Putamen (tissue), 1 donor: Measurements from ENCODE around the gene VKORC1L1.
A peak's percentile ranks its signal among the peaks of the same experiment; 100 is the strongest.
"Not testable (repeated sequence)": the region's sequence is repeated elsewhere in the genome, so short reads cannot be mapped to it uniquely, and the experiment has no call there.

Experiments
- DNase-seq: peaks from one replicate; pipeline ENCODE4 v3.0.0-alpha.2; 2016; ENCODE audit warnings: low spot score

The VKORC1L1 gene

DNA sequence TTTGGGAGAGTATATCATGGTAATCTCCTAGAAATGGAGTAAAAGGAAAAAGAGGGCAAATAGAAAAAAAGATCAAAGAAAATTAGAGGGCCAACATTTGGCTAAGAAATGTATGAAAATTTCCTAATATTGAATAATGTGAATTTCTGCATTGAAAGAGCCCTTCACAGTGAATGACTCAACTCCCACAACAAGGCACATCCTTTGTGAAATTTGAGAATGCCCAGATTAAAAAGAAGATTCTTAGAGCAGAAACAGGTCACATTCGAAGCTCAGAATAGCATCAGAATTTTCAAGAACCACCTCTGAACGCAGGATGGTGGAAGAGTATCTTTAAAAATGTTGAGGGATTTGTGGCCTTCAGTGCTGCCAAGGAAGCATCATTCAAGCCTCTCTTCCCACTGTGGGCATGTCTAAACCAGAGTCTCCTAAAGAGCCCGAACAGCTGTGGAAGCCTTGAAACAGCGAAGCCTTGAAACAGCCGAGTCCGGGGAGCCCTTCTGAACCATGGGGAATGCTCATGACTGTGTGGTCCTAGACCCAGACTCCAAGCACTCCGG, 65.5 kb downstream of the VKORC1L1 start:
- DNase-seq, result no peak

DNA sequence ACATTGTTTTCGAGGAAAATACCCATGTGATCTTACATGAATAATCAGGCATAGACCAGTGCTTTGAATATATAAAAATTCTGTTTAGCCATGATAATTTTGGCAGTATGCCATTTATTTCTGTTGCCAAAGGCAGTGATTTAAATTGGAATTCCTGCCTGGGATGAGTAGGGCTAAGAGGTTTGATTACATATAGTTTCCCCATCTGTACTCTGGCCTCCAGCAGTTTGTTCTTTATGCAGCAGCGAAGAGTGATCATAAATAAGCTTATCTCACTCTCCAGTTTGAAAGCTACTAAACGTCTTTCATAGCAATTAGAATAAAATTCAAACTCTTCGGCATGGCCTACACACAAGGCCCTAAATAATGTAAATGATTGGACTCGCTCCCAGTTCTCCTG, 72.9 kb downstream of the VKORC1L1 start:
- DNase-seq, result not testable (repeated sequence)

DNA sequence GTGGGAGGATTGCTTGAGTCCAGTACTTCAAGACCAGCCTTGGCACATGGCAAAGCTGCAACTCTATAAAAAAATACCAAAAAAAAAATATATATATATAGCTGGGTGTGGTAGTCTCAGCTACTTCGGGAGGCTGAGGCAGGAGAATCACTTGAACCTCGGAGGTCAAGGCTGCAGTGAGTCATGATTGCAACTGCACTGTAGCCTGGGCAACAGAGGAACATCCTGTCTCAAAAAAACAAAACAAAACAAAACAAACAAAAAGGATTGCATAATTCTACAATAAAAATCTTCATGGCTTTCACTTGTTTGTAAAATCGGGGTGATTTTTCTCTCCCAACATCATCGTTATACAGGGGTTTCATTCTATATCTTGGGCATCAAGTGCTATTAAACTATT, 74.0 kb downstream of the VKORC1L1 start:
- no peak for DNase-seq

DNA sequence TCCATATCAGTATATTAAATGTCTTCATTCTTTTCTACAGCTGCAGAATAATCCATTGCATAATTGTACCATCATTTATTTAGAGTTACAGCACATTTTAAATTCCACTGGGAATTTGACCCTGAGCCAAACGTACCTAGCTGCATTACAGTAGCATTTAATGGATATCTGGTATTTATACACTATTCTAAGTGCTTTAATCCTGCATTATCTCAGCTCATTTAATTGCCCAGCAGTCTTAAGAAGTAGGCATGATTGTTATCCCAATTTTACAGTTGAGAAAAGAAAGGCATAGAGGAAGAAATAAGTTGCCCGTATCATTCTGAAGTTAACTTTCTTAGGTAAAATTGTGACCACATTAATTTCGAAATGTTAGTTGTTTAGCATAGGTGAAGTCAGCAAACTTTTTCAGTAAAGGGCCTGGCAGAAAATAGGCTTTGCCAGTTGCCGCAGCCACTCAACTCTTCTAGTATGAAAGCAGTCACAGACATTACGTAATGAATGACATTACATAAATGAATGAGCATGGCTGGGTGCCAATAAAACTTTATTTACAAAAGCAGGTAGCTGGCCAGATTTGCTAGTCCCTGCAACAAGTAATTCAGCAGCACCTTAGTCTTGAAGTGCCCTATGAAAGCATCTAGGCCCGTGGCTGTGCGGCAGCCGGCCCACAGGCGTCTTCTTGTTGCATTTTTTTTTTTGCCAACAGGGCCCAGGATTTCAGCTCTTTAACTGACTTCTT, 79.1 kb downstream of the VKORC1L1 start:
- DNase-seq, result no peak

DNA sequence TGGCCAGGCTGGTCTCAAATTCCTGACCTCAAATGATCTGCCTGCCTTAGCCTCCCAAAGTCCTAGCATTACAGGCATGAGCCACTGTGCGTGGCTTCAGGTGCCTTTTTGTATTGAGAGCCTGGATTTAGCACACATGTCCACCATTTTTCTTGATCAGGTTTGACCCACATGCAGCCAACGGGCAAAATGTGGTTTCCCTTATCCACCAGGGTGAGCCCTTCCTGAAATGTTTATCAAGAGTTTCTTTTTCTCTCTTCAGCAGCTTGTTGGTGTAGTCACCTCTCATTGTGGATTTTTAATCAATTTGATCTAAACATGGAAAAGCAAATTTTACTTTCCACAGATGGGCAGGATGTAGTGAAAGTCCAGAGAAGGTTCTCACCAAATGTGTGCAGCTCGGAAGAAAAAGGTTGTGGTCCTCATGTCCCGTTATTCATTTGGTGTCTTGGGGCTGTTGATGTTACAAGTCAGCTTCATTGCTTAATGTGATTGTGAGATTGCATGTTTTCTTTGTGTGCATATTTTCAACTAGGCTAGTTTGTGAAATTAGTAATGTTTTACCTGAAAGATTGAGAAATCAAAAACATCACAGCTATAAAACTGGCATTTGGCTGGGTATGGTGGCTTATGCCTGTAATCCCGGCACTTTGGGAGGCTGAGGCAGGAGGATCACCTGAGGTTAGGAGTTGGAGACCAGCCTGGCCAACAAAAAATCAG, 80.3 kb downstream of the VKORC1L1 start:
- no peak for DNase-seq

GRCh38 chr7:65953890-65954450, 81.1 kb downstream of the VKORC1L1 start:
- peak; percentile 45 for DNase-seq

GRCh38 chr7:65955718-65956117, 82.8 kb downstream of the VKORC1L1 start:
- DNase-seq, result no peak

- DNase-seq, result no peak
These were observed 87.6 kb downstream of the VKORC1L1 start for GRCh38 chr7:65960351-65961074.

- no peak for DNase-seq
These were observed 89.2 kb downstream of the VKORC1L1 start for GRCh38 chr7:65962033-65962432.

GRCh38 chr7:65964671-65965070, 91.8 kb downstream of the VKORC1L1 start:
- DNase-seq, result not testable (repeated sequence)

GRCh38 chr7:65966146-65966545, 93.3 kb downstream of the VKORC1L1 start:
- no peak for DNase-seq

GRCh38 chr7:65967361-65968155, 94.7 kb downstream of the VKORC1L1 start:
- DNase-seq, result no peak

DNA sequence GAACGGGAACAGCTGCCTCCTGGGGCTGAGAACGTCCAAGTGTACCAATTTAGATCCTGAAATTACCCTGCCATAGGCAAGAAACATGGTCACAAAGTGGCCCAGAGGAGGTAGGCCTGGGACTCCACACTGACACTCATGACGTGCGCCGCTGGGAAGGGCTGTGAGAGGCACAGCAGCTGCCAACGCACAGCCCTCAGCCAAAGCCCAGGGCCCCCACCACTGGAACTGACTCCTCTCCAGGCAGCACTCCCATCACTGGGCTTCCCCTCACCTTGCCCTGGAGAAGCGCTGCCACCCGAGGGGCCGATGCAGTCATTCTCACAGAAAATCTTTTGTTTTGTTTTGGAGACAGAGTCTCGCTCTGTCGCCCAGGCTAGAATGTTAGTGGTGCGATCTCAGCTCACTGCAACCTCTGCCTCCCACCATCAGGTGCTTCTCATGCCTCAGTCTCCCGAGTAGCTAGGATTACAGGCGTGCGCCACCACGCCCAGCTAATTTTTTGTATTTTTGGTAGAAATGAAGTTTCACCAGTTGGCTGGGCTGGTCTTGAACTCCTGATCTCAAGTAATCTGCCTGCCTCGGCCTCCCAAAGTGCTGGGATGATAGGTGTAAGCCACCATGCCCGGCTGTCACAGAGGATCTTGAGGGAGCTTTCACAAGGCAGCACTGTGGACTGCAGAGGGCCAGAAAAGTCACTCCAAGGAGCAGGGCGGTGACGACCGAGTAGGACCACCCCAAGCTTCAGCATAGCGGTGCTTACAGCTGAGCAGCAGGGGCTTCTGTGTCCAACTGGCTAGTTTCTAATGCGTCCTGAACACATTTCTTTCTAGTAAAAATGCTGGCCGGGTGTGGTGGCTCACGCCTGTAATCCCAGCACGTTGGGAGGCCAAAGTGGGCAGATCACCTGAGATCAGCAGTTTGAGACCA, 95.6 kb downstream of the VKORC1L1 start:
- no peak for DNase-seq

GRCh38 chr7:65971021-65971420, 98.1 kb downstream of the VKORC1L1 start:
- no peak for DNase-seq

DNA sequence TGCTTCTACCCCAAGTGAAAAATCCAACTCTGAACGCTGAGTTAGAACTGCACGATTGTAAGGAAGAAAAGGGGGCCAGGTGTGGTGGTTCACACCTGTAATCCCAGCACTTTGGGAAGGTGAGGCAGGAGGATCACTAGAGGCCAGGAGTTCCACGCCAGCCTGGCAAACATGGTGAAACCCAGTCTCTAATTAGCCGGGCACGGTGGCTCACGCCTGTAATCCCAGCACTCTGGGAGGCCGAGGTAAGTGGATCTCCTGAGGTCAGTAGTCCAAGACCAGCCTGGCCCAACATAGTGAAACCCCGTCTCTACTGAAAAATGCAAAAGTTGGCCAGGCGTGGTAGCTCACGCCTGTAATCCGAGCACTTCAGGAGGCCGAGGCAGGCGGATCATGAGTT, 100.1 kb downstream of the VKORC1L1 start:
- DNase-seq, result no peak

DNA sequence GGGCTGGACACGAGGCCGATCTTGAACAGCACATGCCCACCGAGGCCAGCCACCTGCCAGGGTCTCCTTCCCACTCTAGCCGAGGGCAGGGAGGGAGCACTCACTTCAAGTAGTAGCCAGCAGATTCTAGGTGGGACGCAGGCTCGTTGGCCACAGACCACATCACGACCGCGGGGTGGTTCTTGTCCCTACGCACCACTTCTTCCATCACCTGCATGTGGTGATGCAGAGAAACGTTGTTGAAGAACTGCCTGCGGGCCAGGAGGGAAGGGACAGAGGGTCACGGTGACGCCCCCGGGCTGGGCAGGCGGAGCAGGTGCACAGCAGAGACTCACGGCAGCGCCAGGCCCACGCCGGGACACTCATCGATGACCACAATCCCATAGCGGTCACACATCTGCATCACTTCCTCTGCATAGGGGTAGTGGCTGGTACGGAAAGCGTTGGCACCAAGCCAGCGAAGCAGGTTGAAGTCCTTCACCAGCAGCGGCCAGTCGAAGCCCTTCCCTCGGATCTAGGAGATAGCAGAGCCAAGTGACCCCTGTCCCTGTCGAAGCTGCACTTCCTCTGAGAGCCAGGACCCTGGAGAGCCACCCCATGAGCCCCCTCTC, 101.4 kb downstream of the VKORC1L1 start:
- no peak for DNase-seq

GRCh38 chr7:65974876-65975275, 102.0 kb downstream of the VKORC1L1 start:
- DNase-seq, result no peak

- no peak for DNase-seq
These were observed 103.1 kb downstream of the VKORC1L1 start for GRCh38 chr7:65975814-65976445.

GRCh38 chr7:65976659-65977196, 103.9 kb downstream of the VKORC1L1 start:
- no peak for DNase-seq
